Measurements from ENCODE around the gene NELL1. TPM values are rescaled to one million over a fixed set of nuclear protein-coding genes. Genes with fewer than 3 reads are reported as not detected.

The NELL1 gene
- total and polyA plus RNA-seq, 8 donors, result 0.24 to 1.8 (median 0.71) TPM; not detected in 2

GRCh38 chr11:21048626-21049025 lies 379.2 kb downstream of the NELL1 start:
- ATAC-seq (no peak), DNase-seq (no peak)
- intact Hi-C loops (cut with DNase I), result no loop called here
- H3K27me3 ChIP-seq, result no peaks in the 10 kb centered on the region
- no peak overlapping the region for H3K4me3 ChIP-seq
- no peaks in the 10 kb centered on the region for H3K36me3 ChIP-seq
- H3K4me1 ChIP-seq, result no peaks in the 10 kb centered on the region
- no peak for TF ChIP-seq CTCF (IDR thresholded peaks at IDR 0.05)
- H3K27ac ChIP-seq, result no peak overlapping the region
- H3K9me3 ChIP-seq, result no peaks in the 10 kb centered on the region

DNA sequence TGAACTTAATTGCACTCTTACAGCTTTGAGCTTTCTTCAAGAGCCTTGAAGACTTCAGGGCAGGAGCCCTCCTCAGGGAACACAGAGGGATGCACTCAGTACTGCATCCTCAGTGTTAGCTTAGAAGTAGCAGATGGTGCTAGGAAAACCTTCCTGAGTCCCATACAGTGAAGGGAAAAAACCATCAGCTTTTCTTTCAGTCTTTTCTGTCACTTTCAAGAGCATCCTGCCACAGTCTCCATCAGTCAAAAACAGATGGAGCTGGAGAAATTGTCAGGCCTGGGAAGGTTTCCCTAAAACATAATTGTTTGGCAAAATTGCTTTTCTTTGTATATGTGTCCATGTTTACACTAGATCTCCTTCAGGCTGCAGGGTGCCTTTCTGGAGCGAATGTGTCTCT lies 384.1 kb downstream of the NELL1 start:
- H3K4me3 ChIP-seq, result no peak overlapping the region
- no peaks in the 10 kb centered on the region for H3K27me3 ChIP-seq
- intact Hi-C loops (cut with DNase I), result no loop called here
- no peaks in the 10 kb centered on the region for H3K36me3 ChIP-seq
- no peak overlapping the region for H3K27ac ChIP-seq
- no peak for DNase-seq
- ATAC-seq, result no peak
- TF ChIP-seq CTCF (IDR thresholded peaks at IDR 0.05), result no peak
- no peaks in the 10 kb centered on the region for H3K9me3 ChIP-seq
- H3K4me1 ChIP-seq, result no peaks in the 10 kb centered on the region

DNA sequence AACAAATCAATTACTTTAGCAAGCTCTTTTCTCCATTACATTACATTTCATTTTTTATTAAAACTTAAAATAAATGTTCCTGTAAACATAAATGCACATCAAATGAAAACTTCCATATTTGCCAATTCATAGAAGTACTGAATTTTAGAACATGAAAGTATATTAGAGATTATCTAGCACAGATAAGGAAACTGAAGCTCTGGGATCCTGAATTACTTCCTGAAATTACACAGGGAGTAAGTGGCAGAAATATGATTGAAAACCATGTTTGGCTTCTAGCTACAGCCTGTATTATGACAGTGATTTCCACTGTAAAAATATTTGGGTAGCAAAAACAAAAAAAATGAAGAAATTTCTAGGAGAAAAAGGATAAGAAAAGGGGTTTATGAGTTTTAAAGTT lies 387.3 kb downstream of the NELL1 start:
- DNase-seq (no peak), ATAC-seq (no peak)
- Histone ChIP-seq H3K36me3 (no peaks in the 10 kb centered on the region), H3K27ac (no peak overlapping the region), H3K4me1 (no peaks in the 10 kb centered on the region), H3K9me3 (no peaks in the 10 kb centered on the region), H3K27me3 (no peaks in the 10 kb centered on the region), H3K4me3 (no peak overlapping the region)
- no peak for TF ChIP-seq CTCF (IDR thresholded peaks at IDR 0.05)
- intact Hi-C loops (cut with DNase I), result no loop called here

DNA sequence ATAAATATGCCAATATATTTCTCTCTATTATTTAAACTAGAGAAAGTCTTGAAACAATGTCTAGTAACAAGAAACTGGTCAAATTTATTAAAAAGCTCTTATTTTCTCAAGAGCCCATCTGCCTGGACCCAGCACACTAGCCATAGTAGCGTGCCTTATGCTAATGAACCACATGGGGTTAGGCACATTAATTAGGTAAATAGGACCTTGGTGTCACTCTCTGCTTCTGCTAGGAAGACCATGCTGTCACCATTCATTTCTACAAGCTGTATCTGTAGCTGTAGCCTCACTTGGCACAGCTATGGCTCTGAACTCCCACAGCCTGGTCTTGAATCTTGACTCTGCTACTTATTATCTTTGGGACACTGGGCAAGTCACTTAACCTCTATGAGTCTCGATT lies 390.5 kb downstream of the NELL1 start:
- no peaks in the 10 kb centered on the region for H3K27me3 ChIP-seq

GRCh38 chr11:21066030-21066429 lies 396.6 kb downstream of the NELL1 start:
- DNase-seq (no peak), ATAC-seq (no peak)
- no peak for TF ChIP-seq CTCF (IDR thresholded peaks at IDR 0.05)
- intact Hi-C loops (cut with DNase I), result no loop called here
- Histone ChIP-seq H3K27me3 (no peaks in the 10 kb centered on the region), H3K27ac (no peak overlapping the region), H3K36me3 (no peaks in the 10 kb centered on the region), H3K4me3 (no peak overlapping the region), H3K4me1 (no peaks in the 10 kb centered on the region), H3K9me3 (no peaks in the 10 kb centered on the region)

More for the DNA sequence above, 390.5 kb downstream of the NELL1 start:
- intact Hi-C loops (cut with DNase I), result no loop called here
- DNase-seq, result no peak
- no peak overlapping the region for H3K27ac ChIP-seq
- H3K9me3 ChIP-seq, result no peaks in the 10 kb centered on the region
- H3K4me1 ChIP-seq, result no peaks in the 10 kb centered on the region
- no peak for TF ChIP-seq CTCF (IDR thresholded peaks at IDR 0.05)
- ATAC-seq, result no peak
- H3K36me3 ChIP-seq, result no peaks in the 10 kb centered on the region
- no peak overlapping the region for H3K4me3 ChIP-seq
